Astrocyte (in vitro differentiated cells and primary cell): ENCODE data around the gene ADM. TPM values are rescaled to one million over a fixed set of nuclear protein-coding genes. Genes with fewer than 3 reads are reported as not detected.

Experiments
- DNase-seq: peaks from one replicate; pipeline ENCODE4 v3.0.0-alpha.2; 2010; ENCODE audit warnings: low read depth
- FAIRE-seq: peaks from 2 replicates; lab custom pipeline; 2011; peaks lifted over from hg19 to GRCh38; lab: Jason Lieb, UNC
- H2AFZ ChIP-seq: 2 replicates; pipeline ENCODE4 v1.6.0; 2012; ENCODE audit warnings: low read depth, low read length, inconsistent platforms
- H3K27ac ChIP-seq: 2 replicates; pipeline ENCODE4 v1.5.1; 2011; ENCODE audit warnings: low read depth, low read length, inconsistent platforms
- H3K27me3 ChIP-seq: 2 replicates; pipeline ENCODE4 v1.6.0; 2011; ENCODE audit warnings: low read length, inconsistent platforms; ENCODE audit not compliant: insufficient read depth
- H3K36me3 ChIP-seq: 2 replicates; pipeline ENCODE4 v1.5.1; 2011; ENCODE audit warnings: low read length, inconsistent platforms; ENCODE audit not compliant: insufficient read depth
- H3K4me1 ChIP-seq: 2 replicates; pipeline ENCODE4 v1.5.1; 2011; ENCODE audit warnings: low read length, inconsistent platforms; ENCODE audit not compliant: insufficient read depth
- H3K4me2 ChIP-seq: 2 replicates; pipeline ENCODE4 v1.6.0; 2012; ENCODE audit warnings: low read length, inconsistent platforms
- H3K4me3 ChIP-seq: 2 replicates; pipeline ENCODE4 v1.5.1; 2011; ENCODE audit warnings: low read depth, mild to moderate bottlenecking, low read length, inconsistent platforms; ENCODE audit not compliant: insufficient read depth
- H3K79me2 ChIP-seq: 2 replicates; pipeline ENCODE4 v1.6.0; 2012; ENCODE audit warnings: mild to moderate bottlenecking, low read length, inconsistent platforms; ENCODE audit not compliant: insufficient read depth
- H3K9ac ChIP-seq: 2 replicates; pipeline ENCODE4 v1.6.0; 2012; ENCODE audit warnings: mild to moderate bottlenecking, low read length, inconsistent platforms
- H3K9me3 ChIP-seq: 2 replicates; pipeline ENCODE4 v1.5.1; 2012; ENCODE audit warnings: low read depth, mild to moderate bottlenecking, low read length, inconsistent platforms; ENCODE audit not compliant: insufficient read depth
- H4K20me1 ChIP-seq: 2 replicates; pipeline ENCODE4 v1.6.0; 2012; ENCODE audit warnings: low read length, inconsistent platforms; ENCODE audit not compliant: insufficient read depth
- H3K27ac Mint-ChIP-seq: one replicate; pipeline ENCODE4 v1.8.0; 2021; ENCODE audit warnings: mild to moderate bottlenecking, mixed read lengths; ENCODE audit not compliant: unreplicated experiment
- H3K27me3 Mint-ChIP-seq: one replicate; pipeline ENCODE4 v1.8.0; 2021; ENCODE audit warnings: low read depth, mixed read lengths; ENCODE audit not compliant: unreplicated experiment
- H3K36me3 Mint-ChIP-seq: one replicate; pipeline ENCODE4 v1.8.0; 2021; ENCODE audit warnings: low read depth, mixed read lengths; ENCODE audit not compliant: unreplicated experiment
- H3K4me1 Mint-ChIP-seq: one replicate; pipeline ENCODE4 v1.8.0; 2021; ENCODE audit warnings: low read depth, mixed read lengths; ENCODE audit not compliant: unreplicated experiment
- H3K4me3 Mint-ChIP-seq: one replicate; pipeline ENCODE4 v1.8.0; 2021; ENCODE audit warnings: mild to moderate bottlenecking, moderate library complexity, mixed read lengths; ENCODE audit not compliant: unreplicated experiment
- H3K9me3 Mint-ChIP-seq: one replicate; pipeline ENCODE4 v1.8.0; 2021; ENCODE audit warnings: mild to moderate bottlenecking, mixed read lengths; ENCODE audit not compliant: unreplicated experiment
- CTCF ChIP-seq: IDR thresholded peaks from 2 replicates; pipeline ENCODE4 v1.5.1; 2011; ENCODE audit warnings: low read depth, mild to moderate bottlenecking, inconsistent platforms, low read length, moderate library complexity; ENCODE audit not compliant: insufficient read depth
- EZH2 ChIP-seq: IDR thresholded peaks from 2 replicates; pipeline ENCODE4 v1.6.1; 2012; ENCODE audit warnings: mild to moderate bottlenecking, low read length, inconsistent platforms; ENCODE audit not compliant: insufficient read depth
- total RNA-seq: library from RNA; stranded (reverse); gene quantifications from 2 replicates; pipeline ENCODE4 v1.2.1, GENCODE V29; 2021

The ADM gene
- total RNA-seq, 1 donor from 2014 or later = 78.7 TPM

- peaks cover 2% of the 10 kb centered on the region for H3K27me3 Mint-ChIP-seq
- H3K27ac ChIP-seq = no peak overlapping the region
- H3K27ac Mint-ChIP-seq = peak overlapping the region; percentile 66
- no peaks in the 10 kb centered on the region for H3K36me3 ChIP-seq
- H4K20me1 ChIP-seq = no peaks in the 10 kb centered on the region
- H3K9me3 Mint-ChIP-seq = no peaks in the 10 kb centered on the region
- no peak for TF ChIP-seq EZH2
- TF ChIP-seq CTCF = no peak
- no peak overlapping the region for H3K4me3 Mint-ChIP-seq
- peak; percentile 83 for DNase-seq
- peaks cover 24% of the 10 kb centered on the region for H3K4me1 ChIP-seq
- no peak overlapping the region for H3K4me2 ChIP-seq
- H3K4me3 ChIP-seq = no peak overlapping the region
- no peaks in the 10 kb centered on the region for H3K27me3 ChIP-seq
- H3K36me3 Mint-ChIP-seq = no peaks in the 10 kb centered on the region
- no peak overlapping the region for H2AFZ ChIP-seq
- H3K9ac ChIP-seq = no peak overlapping the region
- peak; percentile 17 for FAIRE-seq
- no peaks in the 10 kb centered on the region for H3K9me3 ChIP-seq
- H3K4me1 Mint-ChIP-seq = peaks cover 33% of the 10 kb centered on the region
- H3K79me2 ChIP-seq = no peaks in the 10 kb centered on the region
Measured at GRCh38 chr11:10348650-10349280, 43.9 kb downstream of the ADM start.

- TF ChIP-seq CTCF (no peak), EZH2 (no peak)
- H3K9ac ChIP-seq = no peak overlapping the region
- no peak overlapping the region for H3K27ac ChIP-seq
- Mint-ChIP-seq H3K4me3 (no peak overlapping the region), H3K4me1 (peaks cover 33% of the 10 kb centered on the region), H3K36me3 (no peaks in the 10 kb centered on the region), H3K9me3 (no peaks in the 10 kb centered on the region), H3K27ac (peak overlapping the region; percentile 66), H3K27me3 (peaks cover 4% of the 10 kb centered on the region)
- H3K4me2 ChIP-seq = no peak overlapping the region
- H3K36me3 ChIP-seq = no peaks in the 10 kb centered on the region
- no peak overlapping the region for H2AFZ ChIP-seq
- no peak overlapping the region for H3K4me3 ChIP-seq
- H3K79me2 ChIP-seq = no peaks in the 10 kb centered on the region
- no peaks in the 10 kb centered on the region for H3K27me3 ChIP-seq
- H3K9me3 ChIP-seq = no peaks in the 10 kb centered on the region
- no peak for FAIRE-seq
- DNase-seq = no peak
- peaks cover 24% of the 10 kb centered on the region for H3K4me1 ChIP-seq
- H4K20me1 ChIP-seq = no peaks in the 10 kb centered on the region
Measured at GRCh38 chr11:10349281-10349665, 44.4 kb downstream of the ADM start.

- Histone ChIP-seq H3K4me2 (no peak overlapping the region), H3K27ac (no peak overlapping the region), H4K20me1 (no peaks in the 10 kb centered on the region), H3K9ac (no peak overlapping the region), H3K79me2 (no peaks in the 10 kb centered on the region), H3K27me3 (no peaks in the 10 kb centered on the region), H2AFZ (no peak overlapping the region), H3K9me3 (no peaks in the 10 kb centered on the region), H3K36me3 (no peaks in the 10 kb centered on the region), H3K4me3 (no peak overlapping the region), H3K4me1 (peaks cover 24% of the 10 kb centered on the region)
- FAIRE-seq (no peak), DNase-seq (no peak)
- Mint-ChIP-seq H3K36me3 (no peaks in the 10 kb centered on the region), H3K4me1 (peaks cover 33% of the 10 kb centered on the region), H3K27me3 (peaks cover 4% of the 10 kb centered on the region), H3K9me3 (no peaks in the 10 kb centered on the region), H3K27ac (peak overlapping the region; percentile 41), H3K4me3 (peak overlapping the region; percentile 28)
- TF ChIP-seq EZH2 = no peak
- TF ChIP-seq CTCF = no peak
Measured at GRCh38 chr11:10349806-10350205, 44.9 kb downstream of the ADM start.
